Bronchial epithelial cell (primary cell): ENCODE results near the gene YWHAH. TPM values are rescaled to one million over a fixed set of nuclear protein-coding genes. Genes with fewer than 3 reads are reported as not detected.

Experiments used
- DNase-seq: peaks from one replicate; pipeline ENCODE4 v3.0.0-alpha.2; 2010; ENCODE audit warnings: low read depth
- FAIRE-seq: peaks from 2 replicates; lab custom pipeline; 2011; peaks lifted over from hg19 to GRCh38; lab: Jason Lieb, UNC
- H3K27me3 ChIP-seq: 2 replicates; pipeline ENCODE4 v1.5.1; 2011; ENCODE audit warnings: low read length; ENCODE audit not compliant: control insufficient read depth, insufficient read depth
- H3K36me3 ChIP-seq: 2 replicates; pipeline ENCODE4 v1.5.1; 2011; ENCODE audit warnings: low read length; ENCODE audit not compliant: control insufficient read depth, insufficient read depth
- H3K4me3 ChIP-seq: 2 replicates; pipeline ENCODE4 v1.5.1; 2011; ENCODE audit warnings: mild to moderate bottlenecking, low read depth, low read length, control low read depth
- total RNA-seq: library from RNA; depleted of rRNA; stranded (reverse); fragments of >200 nt; gene quantifications from 2 replicates; pipeline ENCODE4 v1.2.1, GENCODE V29; 2014
- TF ChIP-seq, protein P1 (sequence below): IDR thresholded peaks from 2 replicates; pipeline ENCODE4 v1.5.1; 2011; ENCODE audit warnings: mild to moderate bottlenecking, moderate library complexity, low read length, control low read depth, inconsistent platforms; ENCODE audit not compliant: insufficient read depth, severe bottlenecking

Gene YWHAH
- total RNA-seq, 1 donor from 2014 or later = 61.9 TPM

GRCh38 chr22:31940506-31940905 lies 3.8 kb upstream of the YWHAH start:
- no peak for FAIRE-seq

GRCh38 chr22:31942091-31942490 lies 2.2 kb upstream of the YWHAH start:
- DNase-seq = no peak
- Histone ChIP-seq H3K36me3 (no peaks in the 10 kb centered on the region), H3K4me3 (no peak overlapping the region), H3K27me3 (no peaks in the 10 kb centered on the region)
- no peak for FAIRE-seq
- TF ChIP-seq, protein P1, sequence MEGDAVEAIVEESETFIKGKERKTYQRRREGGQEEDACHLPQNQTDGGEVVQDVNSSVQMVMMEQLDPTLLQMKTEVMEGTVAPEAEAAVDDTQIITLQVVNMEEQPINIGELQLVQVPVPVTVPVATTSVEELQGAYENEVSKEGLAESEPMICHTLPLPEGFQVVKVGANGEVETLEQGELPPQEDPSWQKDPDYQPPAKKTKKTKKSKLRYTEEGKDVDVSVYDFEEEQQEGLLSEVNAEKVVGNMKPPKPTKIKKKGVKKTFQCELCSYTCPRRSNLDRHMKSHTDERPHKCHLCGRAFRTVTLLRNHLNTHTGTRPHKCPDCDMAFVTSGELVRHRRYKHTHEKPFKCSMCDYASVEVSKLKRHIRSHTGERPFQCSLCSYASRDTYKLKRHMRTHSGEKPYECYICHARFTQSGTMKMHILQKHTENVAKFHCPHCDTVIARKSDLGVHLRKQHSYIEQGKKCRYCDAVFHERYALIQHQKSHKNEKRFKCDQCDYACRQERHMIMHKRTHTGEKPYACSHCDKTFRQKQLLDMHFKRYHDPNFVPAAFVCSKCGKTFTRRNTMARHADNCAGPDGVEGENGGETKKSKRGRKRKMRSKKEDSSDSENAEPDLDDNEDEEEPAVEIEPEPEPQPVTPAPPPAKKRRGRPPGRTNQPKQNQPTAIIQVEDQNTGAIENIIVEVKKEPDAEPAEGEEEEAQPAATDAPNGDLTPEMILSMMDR = no peak

More at GRCh38 chr22:31940506-31940905, 3.8 kb upstream of the YWHAH start:
- Histone ChIP-seq H3K27me3 (no peaks in the 10 kb centered on the region), H3K36me3 (no peaks in the 10 kb centered on the region), H3K4me3 (no peak overlapping the region)
- no peak for DNase-seq
- TF ChIP-seq, protein P1 = no peak

- H3K27me3 ChIP-seq = no peaks in the 10 kb centered on the region
- H3K36me3 ChIP-seq = no peaks in the 10 kb centered on the region
- DNase-seq (no peak), FAIRE-seq (no peak)
- TF ChIP-seq, protein P1 = no peak
- H3K4me3 ChIP-seq = peak overlapping the region; percentile 84
Observed at GRCh38 chr22:31943206-31943977, 943 bp upstream of the YWHAH start.

DNA sequence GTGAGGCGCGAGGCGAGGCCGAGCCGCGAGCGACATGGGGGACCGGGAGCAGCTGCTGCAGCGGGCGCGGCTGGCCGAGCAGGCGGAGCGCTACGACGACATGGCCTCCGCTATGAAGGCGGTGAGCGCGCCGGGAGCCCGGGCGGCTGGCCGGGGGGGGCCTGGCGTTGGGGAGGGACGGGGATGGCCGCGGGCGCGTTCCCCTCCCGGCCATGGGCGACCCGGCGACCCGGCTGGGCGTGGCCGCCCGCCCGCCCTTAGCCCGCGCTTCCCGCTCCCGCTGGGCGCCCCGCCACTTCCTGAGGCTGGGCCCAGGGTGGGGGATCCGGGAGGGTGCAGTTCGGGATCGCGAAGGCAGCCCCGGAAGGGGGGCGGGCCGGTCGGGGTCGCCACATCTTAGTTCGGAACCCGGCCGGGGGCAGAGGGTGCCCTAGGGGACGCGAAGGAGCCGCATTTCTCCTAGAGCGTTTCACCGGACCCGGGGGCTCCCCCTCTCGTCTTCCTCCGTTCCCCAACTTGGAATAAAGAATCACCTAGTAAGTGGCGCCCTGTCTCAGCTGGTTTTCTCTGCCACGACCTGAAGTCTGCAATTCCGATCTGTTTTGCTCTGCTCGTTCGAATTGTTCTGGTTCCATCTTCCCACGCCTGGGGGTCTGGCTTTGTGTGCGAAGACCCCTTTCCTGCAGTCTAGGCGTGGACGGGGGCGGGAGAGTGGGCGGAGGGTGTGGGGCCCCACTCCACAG lies 536 bp downstream of the YWHAH start:
- FAIRE-seq (no peak), DNase-seq (no peak)
- Histone ChIP-seq H3K4me3 (peak overlapping the region; percentile 84), H3K36me3 (peaks cover 1% of the 10 kb centered on the region), H3K27me3 (no peaks in the 10 kb centered on the region)
- TF ChIP-seq, protein P1 = peak; percentile 13

DNA sequence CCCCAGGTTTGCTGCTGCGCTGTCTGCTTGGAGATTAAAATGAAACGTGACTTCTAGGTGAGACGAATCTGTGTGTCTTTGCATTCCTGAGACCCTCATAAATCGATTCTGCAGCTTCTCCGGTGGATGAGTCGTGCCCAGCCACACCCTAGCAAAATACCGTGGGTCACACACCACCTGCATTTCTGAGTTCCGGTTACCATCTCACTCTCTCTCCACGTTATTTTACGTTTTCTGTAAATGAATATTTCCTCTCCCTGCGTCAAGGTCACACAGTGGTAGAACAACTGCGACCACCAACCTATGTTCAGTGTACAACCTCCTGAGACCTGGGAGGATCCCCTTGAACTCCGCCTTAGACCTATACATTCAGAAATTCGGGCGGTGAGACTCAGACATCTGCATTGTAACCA lies 1.1 kb downstream of the YWHAH start:
- no peak for FAIRE-seq

More for the DNA sequence above, 1.1 kb downstream of the YWHAH start:
- Histone ChIP-seq H3K27me3 (no peaks in the 10 kb centered on the region), H3K36me3 (peaks cover 1% of the 10 kb centered on the region), H3K4me3 (peak overlapping the region; percentile 84)
- TF ChIP-seq, protein P1 = no peak
- no peak for DNase-seq
